GM23338 (cell line): ENCODE measurements around the gene ENOX1.

Experiments used
- CTCF ChIP-seq, 2 experiments: fragments of 200-600 bp in 1 of 2; sonication (generic) in 1 of 2; conservative IDR thresholded peaks; 2 replicates each; pipeline versions ENCODE4 v1.5.1 to v1.6.1; 2016 to 2017; ENCODE audit warnings: antibody characterized with exemption in 2 of 2, low read depth in 2 of 2, mild to moderate bottlenecking in 2 of 2, moderate library complexity in 1 of 2
- ETS1 ChIP-seq: IDR thresholded peaks from 2 replicates; pipeline ENCODE4 v1.6.1; 2016; ENCODE audit warnings: antibody characterized with exemption
- EZH2 ChIP-seq: fragments of 200-600 bp; sonication (generic); IDR thresholded peaks from one replicate; pipeline ENCODE4 v1.8.0; 2017; ENCODE audit warnings: antibody characterized with exemption, mild to moderate bottlenecking, low read depth; ENCODE audit not compliant: unreplicated experiment
- POLR2AphosphoS5 ChIP-seq: IDR thresholded peaks from 2 replicates; pipeline ENCODE4 v1.6.1; 2016; ENCODE audit warnings: antibody characterized with exemption, low read depth
- REST ChIP-seq: IDR thresholded peaks from one replicate; pipeline ENCODE4 v1.6.1; 2018; ENCODE audit warnings: antibody characterized with exemption; ENCODE audit not compliant: unreplicated experiment
- STAT1 ChIP-seq: IDR thresholded peaks from one replicate; pipeline ENCODE4 v1.6.1; 2016; ENCODE audit warnings: antibody characterized with exemption; ENCODE audit not compliant: unreplicated experiment
- ZNF114 ChIP-seq: fragments of 250-450 bp; sonication (Bioruptor Pico); IDR thresholded peaks from 2 replicates; pipeline ENCODE4 v1.5.0; 2020; ENCODE audit warnings: mild to moderate bottlenecking, moderate library complexity

GRCh38 chr13:43650882-43651281 lies 135.9 kb downstream of the ENOX1 start:
- TF ChIP-seq CTCF (conservative IDR thresholded peaks at IDR 0.05; ENCODE audit: low read depth in 2 of 2) (no peak), ETS1 (no peak), EZH2 (no peak), POLR2AphosphoS5 (no peak), STAT1 (no peak), REST (no peak), ZNF114 (CRISPR knock-in tag) (no peak)
